ENCODE results near the gene VSTM4.

GRCh38 chr10:49152037-49152436, 36.7 kb upstream of the VSTM4 start:
- TF ChIP-seq PBX3 (IDR thresholded peaks at IDR 0.05) (no peak), CTCF (IDR thresholded peaks at IDR 0.05) (no peak), MAX (IDR thresholded peaks at IDR 0.05; ENCODE audit: low read depth) (no peak), FOXJ3 (CRISPR knock-in tag; IDR thresholded peaks at IDR 0.05) (no peak), EP300 (IDR thresholded peaks at IDR 0.05; ENCODE audit: borderline replicate concordance in 1 of 2, low read depth in 1 of 2, low read length in 1 of 2) (no peak), YY1 (IDR thresholded peaks at IDR 0.05; ENCODE audit: low read depth) (no peak), EZH2phosphoT487 (IDR thresholded peaks at IDR 0.05; ENCODE audit: borderline replicate concordance, low read depth) (no peak), RAD21 (IDR thresholded peaks at IDR 0.05; ENCODE audit: low read length) (no peak)
